Measurements from ENCODE around the gene NUDT8.

DNA sequence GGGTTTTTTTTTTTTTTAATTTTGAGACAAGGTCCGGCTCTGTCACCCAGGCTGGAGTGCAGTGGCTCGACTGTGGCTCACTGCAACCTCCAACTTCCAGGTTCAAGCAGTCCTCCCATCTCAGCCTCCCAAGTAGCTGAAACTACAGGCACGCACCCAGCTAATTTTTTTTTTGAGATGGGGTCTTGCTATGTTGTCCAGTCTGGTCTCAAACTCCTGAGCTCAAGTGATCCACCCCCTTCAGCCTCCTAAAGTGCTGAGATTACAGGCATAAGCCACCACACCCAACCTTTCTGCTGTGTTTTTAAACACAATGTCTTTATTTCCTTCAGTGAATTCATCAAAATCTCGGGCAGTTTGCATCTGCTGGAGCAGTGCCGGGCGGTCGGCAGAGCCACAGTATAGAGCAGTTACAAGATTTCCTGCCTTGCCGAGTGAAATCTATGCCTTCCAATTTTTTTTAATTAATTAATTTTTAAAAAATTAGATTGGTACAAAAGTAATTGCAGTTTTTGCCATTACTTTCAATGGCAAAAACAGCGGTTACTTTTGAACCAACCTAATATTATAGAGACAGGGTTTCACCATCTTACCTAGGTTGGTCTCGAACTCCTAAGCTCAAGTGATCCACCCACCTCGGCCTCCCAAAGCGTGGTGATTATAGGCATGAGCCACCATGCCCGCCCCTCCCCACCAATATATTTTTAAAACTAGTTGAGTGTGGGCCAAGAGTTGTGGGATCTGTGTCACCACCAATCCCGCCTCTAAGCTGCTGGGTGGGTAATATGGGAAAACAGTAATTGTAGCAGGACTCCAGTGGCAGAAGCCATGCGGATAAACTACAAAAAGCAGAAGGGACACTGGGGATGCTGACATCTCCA, 23.5 kb upstream of the NUDT8 start:
- TF ChIP-seq EZH2 (IDR thresholded peaks at IDR 0.05; ENCODE audit: low read depth, unreplicated experiment) (no peak), EZH2phosphoT487 (IDR thresholded peaks at IDR 0.05; ENCODE audit: unreplicated experiment) (no peak)
- TF ChIP-seq, protein P1, sequence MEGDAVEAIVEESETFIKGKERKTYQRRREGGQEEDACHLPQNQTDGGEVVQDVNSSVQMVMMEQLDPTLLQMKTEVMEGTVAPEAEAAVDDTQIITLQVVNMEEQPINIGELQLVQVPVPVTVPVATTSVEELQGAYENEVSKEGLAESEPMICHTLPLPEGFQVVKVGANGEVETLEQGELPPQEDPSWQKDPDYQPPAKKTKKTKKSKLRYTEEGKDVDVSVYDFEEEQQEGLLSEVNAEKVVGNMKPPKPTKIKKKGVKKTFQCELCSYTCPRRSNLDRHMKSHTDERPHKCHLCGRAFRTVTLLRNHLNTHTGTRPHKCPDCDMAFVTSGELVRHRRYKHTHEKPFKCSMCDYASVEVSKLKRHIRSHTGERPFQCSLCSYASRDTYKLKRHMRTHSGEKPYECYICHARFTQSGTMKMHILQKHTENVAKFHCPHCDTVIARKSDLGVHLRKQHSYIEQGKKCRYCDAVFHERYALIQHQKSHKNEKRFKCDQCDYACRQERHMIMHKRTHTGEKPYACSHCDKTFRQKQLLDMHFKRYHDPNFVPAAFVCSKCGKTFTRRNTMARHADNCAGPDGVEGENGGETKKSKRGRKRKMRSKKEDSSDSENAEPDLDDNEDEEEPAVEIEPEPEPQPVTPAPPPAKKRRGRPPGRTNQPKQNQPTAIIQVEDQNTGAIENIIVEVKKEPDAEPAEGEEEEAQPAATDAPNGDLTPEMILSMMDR (conservative IDR thresholded peaks at IDR 0.05; ENCODE audit: low read depth in 2 of 2), result no peak

All from GM23338 (cell line).